GM21367 (cell line): ENCODE measurements around the gene AUTS2.

ENCODE experiments used
- ATAC-seq: cut with Tn5 transposase; IDR thresholded peaks from one replicate; pipeline ENCODE4 v1.9.1; 2021; ENCODE audit not compliant: unreplicated experiment

Gene AUTS2

GRCh38 chr7:69879989-69880388 is 281.7 kb downstream of the AUTS2 start:
- ATAC-seq: no peak

GRCh38 chr7:69880840-69881239 is 282.6 kb downstream of the AUTS2 start:
- no peak for ATAC-seq

- peak; percentile 86 for ATAC-seq
Measured at GRCh38 chr7:69882269-69882668, 284.0 kb downstream of the AUTS2 start.

- no peak for ATAC-seq
Measured at GRCh38 chr7:69883399-69883891, 285.2 kb downstream of the AUTS2 start.

GRCh38 chr7:69885431-69885830 is 287.2 kb downstream of the AUTS2 start:
- no peak for ATAC-seq

- ATAC-seq: peak; percentile 58
Measured at GRCh38 chr7:69889338-69889975, 291.2 kb downstream of the AUTS2 start.

- ATAC-seq: no peak
Measured at GRCh38 chr7:69889976-69890351, 291.7 kb downstream of the AUTS2 start.

GRCh38 chr7:69892790-69893189 is 294.5 kb downstream of the AUTS2 start:
- ATAC-seq: no peak

- no peak for ATAC-seq
Measured at GRCh38 chr7:69893906-69894305, 295.6 kb downstream of the AUTS2 start.

- no peak for ATAC-seq
Measured at GRCh38 chr7:69895446-69895845, 297.2 kb downstream of the AUTS2 start.

- ATAC-seq: no peak
Measured at GRCh38 chr7:69896121-69896520, 297.8 kb downstream of the AUTS2 start.

GRCh38 chr7:69898189-69898588 is 299.9 kb downstream of the AUTS2 start:
- ATAC-seq: peak; percentile 81

- no peak for ATAC-seq
Measured at GRCh38 chr7:69903410-69903809, 305.1 kb downstream of the AUTS2 start.

- ATAC-seq: peak; percentile 83
Measured at GRCh38 chr7:69906283-69906995, 308.2 kb downstream of the AUTS2 start.

GRCh38 chr7:69907720-69908119 is 309.4 kb downstream of the AUTS2 start:
- no peak for ATAC-seq

- ATAC-seq: no peak
Measured at GRCh38 chr7:69908454-69908853, 310.2 kb downstream of the AUTS2 start.

- ATAC-seq: no peak
Measured at GRCh38 chr7:69910150-69910549, 311.9 kb downstream of the AUTS2 start.

GRCh38 chr7:69911337-69911736 is 313.1 kb downstream of the AUTS2 start:
- ATAC-seq: no peak

- no peak for ATAC-seq
Measured at GRCh38 chr7:69912141-69912540, 313.9 kb downstream of the AUTS2 start.

GRCh38 chr7:69912846-69913245 is 314.6 kb downstream of the AUTS2 start:
- ATAC-seq: no peak

- ATAC-seq: no peak
Measured at GRCh38 chr7:69919426-69920111, 321.3 kb downstream of the AUTS2 start.

GRCh38 chr7:69920797-69921196 is 322.5 kb downstream of the AUTS2 start:
- ATAC-seq: no peak
